H9 (cell line): ENCODE results near the gene CDC14A. TPM values are rescaled to one million over a fixed set of nuclear protein-coding genes. Genes with fewer than 3 reads are reported as not detected.

ENCODE experiments used
- DNase-seq: peaks from one replicate; pipeline ENCODE4 v3.0.0-alpha.2; 2017
- H2AFZ ChIP-seq: one replicate; pipeline ENCODE4 v1.6.1; 2013; ENCODE audit warnings: mild to moderate bottlenecking, low read length, control low read depth, moderate library complexity
- H2AK5ac ChIP-seq: 2 replicates; pipeline ENCODE4 v1.6.1; 2013; ENCODE audit warnings: low read length, control low read depth, mixed read lengths; ENCODE audit not compliant: insufficient read length
- H2BK120ac ChIP-seq: one replicate; pipeline ENCODE4 v1.6.1; 2013; ENCODE audit warnings: low read depth, mild to moderate bottlenecking, low read length, control low read depth, inconsistent platforms; ENCODE audit not compliant: poor library complexity, severe bottlenecking
- H2BK12ac ChIP-seq: 2 replicates; pipeline ENCODE4 v1.6.1; 2013; ENCODE audit warnings: low read length, control low read depth, mixed read lengths, low read depth; ENCODE audit not compliant: insufficient read length
- H2BK15ac ChIP-seq: 2 replicates; pipeline ENCODE4 v1.6.1; 2013; ENCODE audit warnings: low read depth, low read length, control low read depth
- H2BK20ac ChIP-seq: one replicate; pipeline ENCODE4 v1.6.1; 2013; ENCODE audit warnings: low read depth, mild to moderate bottlenecking, low read length, control low read depth, inconsistent platforms; ENCODE audit not compliant: poor library complexity, severe bottlenecking
- H2BK5ac ChIP-seq: 2 replicates; pipeline ENCODE4 v1.6.1; 2013; ENCODE audit warnings: low read length, control low read depth, mixed read lengths; ENCODE audit not compliant: insufficient read length
- H3K14ac ChIP-seq: 2 replicates; pipeline ENCODE4 v1.6.1; 2013; ENCODE audit warnings: low read length, control low read depth; ENCODE audit not compliant: insufficient read depth
- H3K18ac ChIP-seq: 2 replicates; pipeline ENCODE4 v1.6.1; 2013; ENCODE audit warnings: low read depth, mild to moderate bottlenecking, mixed read lengths, low read length, control low read depth; ENCODE audit not compliant: insufficient read length
- H3K23ac ChIP-seq: 2 replicates; pipeline ENCODE4 v1.6.1; 2013; ENCODE audit warnings: low read length, control low read depth, mixed read lengths, low read depth; ENCODE audit not compliant: insufficient read length
- H3K23me2 ChIP-seq: 2 replicates; pipeline ENCODE4 v1.6.1; 2013; ENCODE audit warnings: low read depth, mild to moderate bottlenecking, mixed read lengths, low read length, control low read depth; ENCODE audit not compliant: insufficient read length, poor library complexity, severe bottlenecking
- H3K27ac ChIP-seq: 2 replicates; pipeline ENCODE4 v1.5.1; 2013; ENCODE audit warnings: low read length, control low read depth, mixed read lengths, low read depth; ENCODE audit not compliant: insufficient read length
- H3K27me3 ChIP-seq: 2 replicates; pipeline ENCODE4 v1.6.1; 2013; ENCODE audit warnings: low read length, control low read depth, inconsistent platforms; ENCODE audit not compliant: insufficient read depth
- H3K4ac ChIP-seq: 2 replicates; pipeline ENCODE4 v1.6.1; 2013; ENCODE audit warnings: low read depth, mild to moderate bottlenecking, control low read depth, inconsistent platforms, low read length, moderate library complexity
- H3K4me1 ChIP-seq: 2 replicates; pipeline ENCODE4 v1.6.1; 2013; ENCODE audit warnings: low read length, control low read depth, inconsistent platforms; ENCODE audit not compliant: insufficient read depth
- H3K4me2 ChIP-seq: 2 replicates; pipeline ENCODE4 v1.6.1; 2013; ENCODE audit warnings: low read length, control low read depth, mixed read lengths; ENCODE audit not compliant: insufficient read length, insufficient read depth
- H3K56ac ChIP-seq: 2 replicates; pipeline ENCODE4 v1.6.1; 2013; ENCODE audit warnings: low read depth, mild to moderate bottlenecking, mixed read lengths, low read length, control low read depth; ENCODE audit not compliant: insufficient read length
- H3K79me1 ChIP-seq: 2 replicates; pipeline ENCODE4 v1.6.1; 2013; ENCODE audit warnings: low read depth, mild to moderate bottlenecking, moderate library complexity, low read length, control low read depth, inconsistent platforms; ENCODE audit not compliant: insufficient read depth, poor library complexity, severe bottlenecking
- H3K79me2 ChIP-seq: 2 replicates; pipeline ENCODE4 v1.6.1; 2013; ENCODE audit warnings: low read length, control low read depth, inconsistent platforms; ENCODE audit not compliant: insufficient read depth
- H3K9ac ChIP-seq: 2 replicates; pipeline ENCODE4 v1.6.1; 2013; ENCODE audit warnings: low read length, control low read depth, mixed read lengths; ENCODE audit not compliant: insufficient read length; ENCODE audit errors: extremely low read depth
- H3K9me3 ChIP-seq: one replicate; pipeline ENCODE4 v1.6.1; 2013; ENCODE audit warnings: low read depth, low read length, inconsistent platforms; ENCODE audit not compliant: control insufficient read depth
- H3T11ph ChIP-seq: one replicate; pipeline ENCODE4 v1.6.1; 2013; ENCODE audit warnings: mild to moderate bottlenecking, low read length, control low read depth, inconsistent platforms
- H4K20me1 ChIP-seq: one replicate; pipeline ENCODE4 v1.6.1; 2013; ENCODE audit not compliant: control insufficient read depth, insufficient read length, insufficient read depth
- H4K5ac ChIP-seq: 2 replicates; pipeline ENCODE4 v1.6.1; 2013; ENCODE audit warnings: low read depth, mild to moderate bottlenecking, mixed read lengths, low read length, control low read depth; ENCODE audit not compliant: insufficient read length
- H4K8ac ChIP-seq: replicated peaks from 2 replicates; pipeline ENCODE4 v1.6.1; 2013; ENCODE audit warnings: low read length, control low read depth, mixed read lengths, low read depth; ENCODE audit not compliant: insufficient read length
- H4K91ac ChIP-seq: 2 replicates; pipeline ENCODE4 v1.6.1; 2013; ENCODE audit warnings: low read depth, mild to moderate bottlenecking, moderate library complexity, mixed read lengths, low read length, control low read depth; ENCODE audit not compliant: insufficient read length
- H3K27ac Mint-ChIP-seq, 3 experiments: 2 replicates in 2 of 3; 3 replicates in 1 of 3; pipeline ENCODE4 v1.8.0; 2020 to 2021; ENCODE audit warnings: mixed read lengths in 3 of 3, mild to moderate bottlenecking in 1 of 3, moderate library complexity in 1 of 3
- H3K27me3 Mint-ChIP-seq: 2 replicates; pipeline ENCODE4 v1.8.0; 2021; ENCODE audit warnings: low read depth, mild to moderate bottlenecking, moderate library complexity, mixed read lengths
- H3K36me3 Mint-ChIP-seq, 3 experiments: 2 replicates in 2 of 3; 3 replicates in 1 of 3; pipeline ENCODE4 v1.8.0; 2020 to 2021; ENCODE audit warnings: low read depth in 3 of 3, mixed read lengths in 3 of 3; ENCODE audit not compliant: insufficient read depth in 1 of 3
- H3K4me1 Mint-ChIP-seq, 2 experiments: 2 replicates each; pipeline ENCODE4 v1.8.0; 2020; ENCODE audit warnings: mixed read lengths in 2 of 2
- H3K4me3 Mint-ChIP-seq, 2 experiments: 2 replicates in 1 of 2; 3 replicates in 1 of 2; pipeline ENCODE4 v1.8.0; 2020 to 2021; ENCODE audit warnings: mild to moderate bottlenecking in 2 of 2, mixed read lengths in 2 of 2, moderate library complexity in 1 of 2
- H3K9me3 Mint-ChIP-seq, 2 experiments: 2 replicates in 1 of 2; 3 replicates in 1 of 2; pipeline ENCODE4 v1.8.0; 2020; ENCODE audit warnings: mild to moderate bottlenecking in 2 of 2, mixed read lengths in 2 of 2, moderate library complexity in 1 of 2
- CTCF ChIP-seq: fragments of 200-600 bp; sonication (generic); conservative IDR thresholded peaks from 3 replicates; pipeline ENCODE4 v1.8.0; 2021; ENCODE audit warnings: antibody characterized with exemption, mild to moderate bottlenecking
- WGBS: extraction: QIAGEN DNeasy Blood & Tissue Kit; methylation state at CpG from one replicate; pipeline ENCODE4 v1.1.7; 2013; ENCODE audit warnings: missing lambda C conversion rate, low lambda C conversion rate, mixed read lengths; ENCODE audit not compliant: insufficient read length; ENCODE audit errors: extremely low coverage; 5-methylcytosine and 5-hydroxymethylcytosine counted together
- total RNA-seq: library from RNA; stranded (reverse); gene quantifications from 2 replicates; pipeline ENCODE4 v1.2.1, GENCODE V29; 2021

CDC14A gene
- total RNA-seq, 1 experiment from 2014 or later, result 8.9 TPM

DNA sequence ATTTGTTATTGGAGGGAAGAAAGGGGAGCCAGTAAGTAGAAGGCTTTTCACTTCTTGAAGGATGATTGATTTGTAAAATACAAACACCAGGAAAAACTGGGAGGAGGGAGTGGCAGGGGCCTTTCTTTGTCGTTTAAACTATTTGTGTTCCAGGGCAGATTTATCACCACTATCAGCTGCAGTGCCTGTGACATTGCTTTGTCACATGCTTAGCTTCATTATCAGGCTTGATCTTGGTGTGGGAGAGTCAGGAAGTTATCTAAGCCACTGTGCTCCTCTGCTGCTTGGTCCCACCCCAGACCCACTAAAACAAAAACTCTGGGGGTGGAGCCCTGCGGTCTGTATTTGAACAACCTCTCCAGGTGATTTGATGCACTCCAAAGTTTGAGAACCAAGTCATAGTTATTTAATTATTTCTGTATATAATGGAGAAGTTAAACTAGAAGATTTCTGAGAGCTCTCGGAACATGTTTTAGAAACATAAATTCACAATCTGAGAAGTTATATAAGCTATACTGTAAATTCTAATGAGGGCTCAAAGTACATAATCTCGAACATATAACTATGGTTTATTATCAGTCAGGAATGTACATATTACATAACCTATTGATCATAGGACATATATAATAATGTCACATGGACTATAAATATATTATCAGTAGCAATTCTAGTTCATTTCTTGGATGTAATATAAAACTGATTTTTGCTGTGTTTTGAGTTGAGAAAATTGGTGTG, 87.9 kb downstream of the CDC14A start:
- Histone ChIP-seq H3K4me1 (peaks cover 7% of the 10 kb centered on the region), H3K18ac (no peak overlapping the region), H3K27me3 (no peaks in the 10 kb centered on the region), H4K8ac (no peak overlapping the region), H3K79me1 (no peaks in the 10 kb centered on the region), H3K56ac (no peak overlapping the region), H3K23me2 (no peaks in the 10 kb centered on the region), H2BK12ac (no peak overlapping the region), H3K4me2 (no peak overlapping the region), H3K4ac (no peak overlapping the region), H2BK5ac (no peak overlapping the region), H3K14ac (no peak overlapping the region), H3K23ac (no peak overlapping the region), H2BK15ac (no peak overlapping the region), H4K91ac (no peak overlapping the region), H4K5ac (no peak overlapping the region), H3K27ac (no peak overlapping the region), H2BK20ac (no peak overlapping the region), H3K9me3 (no peaks in the 10 kb centered on the region), H3K9ac (no peak overlapping the region), H2AFZ (no peak overlapping the region), H3K79me2 (no peaks in the 10 kb centered on the region), H4K20me1 (no peaks in the 10 kb centered on the region), H2BK120ac (no peak overlapping the region), H3T11ph (no peak overlapping the region), H2AK5ac (no peak overlapping the region)
- H3K27me3 Mint-ChIP-seq, result no peaks in the 10 kb centered on the region
- H3K4me1 Mint-ChIP-seq, result peaks cover 20 to 27% of the 10 kb centered on the region in 2 experiments
- peaks cover 0 to 4% (median 2%) of the 10 kb centered on the region in 3 experiments; a peak in 2 of 7 replicates for H3K36me3 Mint-ChIP-seq
- no peak overlapping the region for H3K4me3 Mint-ChIP-seq
- TF ChIP-seq CTCF, result no peak
- peak overlapping the region; percentile 33 to 75 (median 56); a peak in 3 of 7 replicates for H3K27ac Mint-ChIP-seq
- H3K9me3 Mint-ChIP-seq, result no peaks in the 10 kb centered on the region
- no CpG with 5 or more reads among the region's 4 CpGs for WGBS
- no peak for DNase-seq
